Colon (tissue), 2 donors: ENCODE data around the gene EFCAB6.

ENCODE experiments used
- FAIRE-seq: peaks from 2 replicates; lab custom pipeline; 2012; peaks lifted over from hg19 to GRCh38; lab: Jason Lieb, UNC
- donor health status: control.
- donor health status: control.

Gene EFCAB6

GRCh38 chr22:43745783-43746356 lies 66.2 kb downstream of the EFCAB6 start:
- no peak for FAIRE-seq

- FAIRE-seq = no peak
Observed at GRCh38 chr22:43745411-43745770, 66.7 kb downstream of the EFCAB6 start.

GRCh38 chr22:43744700-43745410 lies 67.2 kb downstream of the EFCAB6 start:
- FAIRE-seq = no peak

GRCh38 chr22:43743929-43744643 lies 68.0 kb downstream of the EFCAB6 start:
- no peak for FAIRE-seq

- FAIRE-seq = no peak
Observed at GRCh38 chr22:43743131-43743530, 69.0 kb downstream of the EFCAB6 start.

- no peak for FAIRE-seq
Observed at GRCh38 chr22:43742154-43742950, 69.8 kb downstream of the EFCAB6 start.

GRCh38 chr22:43740587-43741270 lies 71.4 kb downstream of the EFCAB6 start:
- FAIRE-seq = no peak

- FAIRE-seq = no peak
Observed at GRCh38 chr22:43739851-43740379, 72.2 kb downstream of the EFCAB6 start.

GRCh38 chr22:43737150-43737828 lies 74.8 kb downstream of the EFCAB6 start:
- FAIRE-seq = no peak

- no peak for FAIRE-seq
Observed at GRCh38 chr22:43736651-43737050, 75.5 kb downstream of the EFCAB6 start.

- FAIRE-seq = no peak
Observed at GRCh38 chr22:43734370-43735150, 77.5 kb downstream of the EFCAB6 start.

GRCh38 chr22:43733138-43733537 lies 79.0 kb downstream of the EFCAB6 start:
- FAIRE-seq = no peak

GRCh38 chr22:43731988-43732387 lies 80.1 kb downstream of the EFCAB6 start:
- FAIRE-seq = no peak

- no peak for FAIRE-seq
Observed at GRCh38 chr22:43726964-43727543, 85.1 kb downstream of the EFCAB6 start.

GRCh38 chr22:43726322-43726721 lies 85.8 kb downstream of the EFCAB6 start:
- FAIRE-seq = no peak

- no peak for FAIRE-seq
Observed at GRCh38 chr22:43723816-43724215, 88.3 kb downstream of the EFCAB6 start.

GRCh38 chr22:43722444-43722843 lies 89.7 kb downstream of the EFCAB6 start:
- FAIRE-seq = no peak

- FAIRE-seq = no peak
Observed at GRCh38 chr22:43720716-43721115, 91.4 kb downstream of the EFCAB6 start.

- no peak for FAIRE-seq
Observed at GRCh38 chr22:43714104-43714503, 98.0 kb downstream of the EFCAB6 start.

GRCh38 chr22:43711681-43712080 lies 100.4 kb downstream of the EFCAB6 start:
- no peak for FAIRE-seq
